IPS DF 4.7 (cell line): ENCODE results near the gene GAD2.
A peak's percentile ranks its signal among the peaks of the same experiment; 100 is the strongest.

Experiments used
- DNase-seq: peaks from one replicate; pipeline ENCODE4 v3.0.0-alpha.2; 2013; ENCODE audit warnings: low spot score; ENCODE audit errors: extremely low read depth

GAD2 gene

DNA sequence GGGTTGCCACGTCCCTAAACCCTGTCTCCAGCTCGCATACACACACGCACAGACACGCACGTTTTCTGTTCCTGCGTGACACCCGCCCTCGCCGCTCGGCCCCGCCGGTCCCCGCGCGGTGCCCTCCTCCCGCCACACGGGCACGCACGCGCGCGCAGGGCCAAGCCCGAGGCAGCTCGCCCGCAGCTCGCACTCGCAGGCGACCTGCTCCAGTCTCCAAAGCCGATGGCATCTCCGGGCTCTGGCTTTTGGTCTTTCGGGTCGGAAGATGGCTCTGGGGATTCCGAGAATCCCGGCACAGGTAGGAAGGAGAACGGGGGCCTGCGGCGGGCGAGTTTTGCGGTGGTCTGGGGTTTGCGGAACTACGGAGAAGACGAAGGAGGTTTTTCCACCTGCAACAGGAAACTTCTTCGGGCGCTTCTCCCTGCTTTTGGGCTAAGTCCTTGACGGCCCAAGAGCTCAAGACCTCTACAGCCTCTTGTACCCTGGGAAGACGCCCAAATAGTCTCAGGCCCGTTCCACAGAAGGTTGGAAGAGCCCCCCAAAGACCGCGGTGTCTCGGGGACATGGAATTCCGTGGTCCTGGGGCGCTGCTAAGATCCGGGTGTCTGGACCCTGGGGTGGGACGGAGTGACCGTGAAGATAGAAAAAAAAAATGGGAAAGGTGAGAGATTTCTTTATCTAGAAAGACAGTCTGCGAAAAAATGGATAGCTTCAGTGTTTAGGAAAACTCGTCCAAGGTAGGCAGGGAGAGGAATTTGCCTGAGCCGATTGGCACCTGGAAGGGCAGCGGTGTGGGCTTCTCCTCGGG, at the start of gene GAD2:
GAD2 (plus strand) TSS at position 190 of the 811 bp plus-strand sequence; CDS start at position 226, 36 bp downstream.
- no peak for DNase-seq

DNA sequence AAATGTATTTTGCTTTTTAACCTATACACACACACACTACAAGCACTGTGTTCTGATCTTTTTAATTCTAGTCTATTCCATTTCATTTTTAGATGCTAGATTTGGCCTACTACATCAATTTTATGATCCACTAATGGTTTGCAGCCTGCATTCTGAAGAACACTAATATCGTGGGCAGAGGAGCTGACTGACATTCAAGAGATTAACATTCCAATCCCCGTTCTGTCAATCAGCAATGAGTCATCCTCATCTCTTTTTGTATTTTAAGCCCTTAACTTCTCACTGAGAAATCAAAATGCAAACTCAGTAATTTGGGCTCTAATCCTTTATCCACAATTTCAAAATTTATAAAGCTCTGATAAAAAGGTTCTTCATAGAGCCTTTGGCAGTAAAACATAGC, 47.1 kb upstream of the GAD2 start:
- no peak for DNase-seq

DNA sequence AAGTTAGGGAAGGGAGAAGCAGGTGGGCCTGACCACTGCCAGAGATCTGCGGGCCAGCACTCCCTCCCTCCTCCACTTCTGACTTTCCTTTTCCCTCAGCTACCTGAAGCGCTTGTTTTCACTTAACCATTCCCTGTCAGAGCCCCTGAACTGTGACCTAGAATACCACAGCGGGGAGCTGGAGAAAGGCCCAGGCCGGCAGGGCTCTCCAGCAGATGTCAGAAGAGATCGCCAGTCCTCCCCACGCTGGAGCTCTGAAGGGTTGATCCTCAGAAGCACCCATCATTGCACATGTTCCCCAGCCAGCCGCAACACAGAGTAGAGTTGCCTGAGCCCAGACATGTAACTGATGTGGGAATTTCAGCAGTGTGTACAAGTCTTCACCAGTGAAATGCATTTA, 44.4 kb upstream of the GAD2 start:
- peak; percentile 5 for DNase-seq

DNA sequence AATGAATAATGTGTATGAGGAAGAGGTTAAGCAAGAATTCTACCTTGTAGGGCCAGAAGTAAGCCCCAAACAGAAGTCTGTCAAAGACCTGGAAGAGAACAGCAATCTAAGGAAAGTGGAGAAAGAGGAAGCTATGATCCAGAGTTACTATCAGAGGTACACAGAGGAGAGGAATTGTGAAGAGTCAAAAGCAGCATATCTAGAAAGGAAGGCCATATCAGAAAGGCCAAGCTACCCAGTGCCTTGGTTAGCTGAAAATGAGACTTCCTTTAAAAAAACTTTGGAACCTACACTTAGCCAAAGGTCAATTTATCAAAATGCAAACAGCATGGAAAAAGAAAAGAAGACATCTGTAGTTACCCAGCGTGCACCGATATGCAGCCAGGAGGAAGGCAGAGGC, 42.7 kb upstream of the GAD2 start:
- DNase-seq = no peak

DNA sequence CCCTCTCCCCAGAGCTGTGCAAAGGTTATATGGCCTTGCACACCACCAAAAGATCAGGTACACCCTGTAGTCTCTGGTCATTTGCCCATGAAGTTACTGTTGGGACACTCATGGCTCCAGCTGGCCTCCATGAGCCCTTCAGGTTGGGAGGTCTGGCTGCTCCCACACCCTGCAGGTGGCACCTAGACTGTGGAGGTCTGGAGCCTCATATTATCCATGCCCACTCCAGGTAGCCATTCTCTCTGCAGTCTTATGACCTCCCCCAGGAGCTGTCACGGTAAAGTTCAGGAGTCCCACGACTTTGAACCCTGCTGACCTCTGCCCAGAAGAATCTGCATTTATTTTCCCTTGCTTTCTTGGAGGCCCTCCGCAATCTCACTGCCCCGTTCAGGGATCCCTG, 39.2 kb upstream of the GAD2 start:
- no peak for DNase-seq

DNA sequence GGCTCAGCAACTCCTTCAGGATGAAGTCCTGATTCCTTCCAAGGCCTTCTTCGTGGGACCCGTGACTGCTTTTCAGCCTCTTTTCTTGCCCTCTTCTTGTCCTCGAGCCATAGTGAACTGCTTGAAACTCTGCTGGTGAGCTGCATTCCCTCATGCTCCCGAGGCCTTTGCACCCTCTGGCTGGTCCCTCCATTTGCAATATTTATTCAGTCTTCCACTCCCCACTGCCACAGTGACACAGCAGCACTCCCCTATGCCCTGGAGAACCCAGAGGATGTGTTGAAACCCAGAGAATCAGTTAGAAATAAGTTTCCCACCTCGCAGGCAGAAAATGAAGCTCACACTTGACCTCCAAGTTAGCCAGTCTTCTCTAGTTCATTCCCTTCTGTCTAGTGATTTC, 22.3 kb upstream of the GAD2 start:
- DNase-seq = no peak

DNA sequence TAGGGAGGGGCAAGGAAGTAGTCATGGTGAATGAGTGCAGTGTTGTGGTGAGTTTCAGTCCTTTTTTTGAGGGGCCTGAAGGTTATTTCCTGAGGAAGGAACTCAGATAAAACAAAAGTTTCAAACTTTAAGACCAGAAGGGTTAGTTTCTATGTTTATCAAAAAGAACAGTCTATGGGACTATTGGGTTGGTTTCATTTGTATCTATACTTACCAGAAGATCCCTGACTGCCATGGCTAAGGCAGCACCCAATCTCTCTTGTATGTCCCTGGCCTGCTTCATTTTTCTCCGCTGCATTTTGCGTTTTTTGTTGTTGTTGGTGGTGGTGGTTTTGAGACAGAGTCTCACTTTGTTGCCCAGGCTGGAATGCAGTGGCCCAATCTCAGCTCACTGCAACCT, 19.3 kb upstream of the GAD2 start:
- no peak for DNase-seq

DNA sequence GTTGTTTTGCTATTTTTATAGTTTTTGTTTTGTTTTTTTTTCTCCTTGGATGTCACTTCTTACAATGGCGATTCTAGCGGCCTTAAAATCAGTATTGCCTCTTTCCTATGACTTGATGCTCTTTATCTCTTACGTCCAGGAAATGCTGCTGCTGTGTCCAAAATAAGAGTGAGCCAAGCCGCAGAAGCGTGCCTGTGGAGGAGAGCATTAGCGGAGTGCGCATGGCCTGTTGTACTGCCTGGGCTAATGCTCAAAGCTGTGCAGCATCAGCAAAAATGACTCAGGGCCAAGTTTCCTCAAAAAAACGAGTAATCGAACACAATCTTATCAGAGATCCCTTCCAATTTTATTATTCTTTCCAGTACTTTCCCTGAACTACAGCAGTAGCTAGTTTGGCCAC, 18.5 kb upstream of the GAD2 start:
- DNase-seq = no peak

DNA sequence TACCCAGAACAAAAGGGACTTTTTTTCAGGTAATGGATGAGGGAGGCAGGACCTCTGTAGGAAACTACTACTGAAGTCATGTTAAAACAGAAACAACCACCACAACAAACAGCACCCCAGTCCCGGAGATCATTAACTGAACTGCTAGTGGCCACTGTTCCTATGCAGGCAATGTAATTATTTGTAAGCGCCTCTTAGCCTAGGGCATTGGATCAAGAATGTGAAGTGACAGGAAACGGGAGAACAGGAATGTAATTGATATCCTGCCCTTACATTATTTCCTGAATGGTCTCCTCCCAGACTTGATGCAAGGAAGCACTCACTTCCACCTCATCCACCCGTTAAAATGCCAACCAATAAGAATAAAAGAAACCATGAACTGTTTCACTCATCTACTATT, 16.7 kb upstream of the GAD2 start:
- no peak for DNase-seq

DNA sequence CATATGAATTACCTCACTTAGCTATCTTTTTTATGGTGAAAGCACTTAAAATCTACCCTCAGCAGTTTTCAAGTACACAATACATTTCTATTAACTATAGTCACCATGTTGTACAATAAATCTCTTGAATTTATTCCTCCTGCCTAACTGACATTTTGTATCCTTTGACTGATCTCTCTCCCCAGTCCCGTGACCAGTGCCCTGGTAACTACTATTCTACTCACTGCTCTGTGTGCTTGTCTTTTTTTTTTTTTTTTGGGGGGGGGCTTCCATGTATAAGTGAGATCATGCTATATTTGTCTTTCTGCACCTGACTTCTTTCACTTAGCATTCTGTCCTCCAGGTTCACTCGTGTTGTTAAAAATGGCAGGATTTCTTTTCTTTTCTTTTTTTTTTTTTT, 11.4 kb upstream of the GAD2 start:
- no peak for DNase-seq

DNA sequence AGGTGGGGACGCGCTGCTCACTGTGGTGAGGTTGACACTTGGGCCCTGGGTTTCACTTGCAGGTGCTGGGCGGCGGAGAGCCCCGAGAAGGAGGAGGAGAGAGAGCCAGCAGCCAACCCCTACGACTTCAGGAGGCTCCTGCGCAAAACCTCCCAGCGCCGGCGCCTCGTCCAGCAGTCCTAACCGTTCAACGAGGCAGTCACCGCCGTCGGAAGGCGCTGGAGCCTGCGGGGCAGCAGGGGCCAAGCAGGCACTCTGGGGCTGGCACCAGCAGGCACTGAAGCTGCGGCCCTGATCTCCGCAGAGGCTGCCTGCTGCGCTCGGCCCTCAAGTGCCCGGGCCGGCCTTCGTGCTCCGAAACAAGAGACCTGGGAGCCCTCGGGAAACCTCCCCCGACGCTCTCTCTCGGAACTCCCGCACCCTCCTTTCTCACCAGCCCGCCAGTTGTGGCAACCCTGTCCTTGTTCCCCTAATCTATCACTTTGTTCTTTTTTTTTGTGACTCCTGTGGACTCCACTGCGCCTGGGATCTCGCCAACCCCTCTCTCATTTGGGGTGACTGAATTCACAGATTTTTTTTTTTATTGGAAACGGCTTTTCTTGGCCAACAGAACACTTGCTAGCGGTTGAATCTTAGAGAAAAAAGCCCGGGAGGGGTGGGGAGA, 4.7 kb upstream of the GAD2 start:
- DNase-seq = no peak

DNA sequence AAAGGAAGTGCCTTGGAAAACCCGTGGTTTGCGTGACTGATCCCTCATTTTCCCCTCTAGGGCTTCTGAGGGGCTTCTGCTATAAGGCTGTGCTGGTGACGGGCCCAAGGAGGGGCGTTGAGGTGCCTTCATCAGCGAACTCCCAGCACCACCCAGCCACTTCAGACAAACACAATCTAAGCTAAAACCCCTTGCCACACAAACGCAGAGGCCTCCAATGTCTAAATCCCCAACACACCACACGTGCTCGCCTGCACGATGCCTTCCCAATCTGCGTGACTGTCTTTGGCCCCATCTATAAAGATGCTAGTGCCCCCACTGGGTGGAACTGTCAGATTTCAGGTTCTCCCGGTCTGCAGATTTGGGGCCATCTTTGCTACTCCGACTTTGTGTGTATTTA, 4.1 kb upstream of the GAD2 start:
- DNase-seq = no peak

DNA sequence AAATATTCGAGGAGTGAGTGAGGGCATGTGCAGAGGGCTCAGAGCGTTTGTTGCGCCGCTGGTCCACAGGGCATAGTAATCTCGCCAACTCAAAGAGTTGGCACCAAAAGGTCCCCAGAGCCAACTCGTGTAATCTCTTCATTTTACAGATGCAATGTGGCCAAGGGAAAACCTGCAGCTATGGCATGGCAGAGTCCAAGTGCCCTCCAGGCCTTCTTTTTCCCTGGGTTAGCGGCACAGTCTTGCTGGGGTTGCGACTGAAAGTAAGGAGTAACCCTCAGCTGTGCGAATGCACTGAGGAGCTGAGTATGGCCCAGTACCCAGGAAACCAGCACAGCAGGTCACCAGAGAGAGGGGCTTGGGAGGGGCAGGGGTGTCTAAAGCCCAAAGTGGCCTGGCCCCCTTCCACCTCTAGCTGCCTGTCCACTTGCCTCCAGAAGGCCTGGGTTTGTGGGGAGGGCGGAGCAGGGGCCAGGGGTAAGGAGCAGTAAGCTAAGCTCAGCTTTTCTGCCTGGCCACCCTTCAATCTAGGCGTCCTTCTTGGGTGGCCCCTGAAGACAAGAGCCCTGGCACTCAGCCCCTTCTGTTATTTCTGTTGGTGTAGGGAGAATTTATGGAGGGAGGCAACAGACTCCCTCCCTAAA, 3.3 kb upstream of the GAD2 start:
- DNase-seq = no peak

DNA sequence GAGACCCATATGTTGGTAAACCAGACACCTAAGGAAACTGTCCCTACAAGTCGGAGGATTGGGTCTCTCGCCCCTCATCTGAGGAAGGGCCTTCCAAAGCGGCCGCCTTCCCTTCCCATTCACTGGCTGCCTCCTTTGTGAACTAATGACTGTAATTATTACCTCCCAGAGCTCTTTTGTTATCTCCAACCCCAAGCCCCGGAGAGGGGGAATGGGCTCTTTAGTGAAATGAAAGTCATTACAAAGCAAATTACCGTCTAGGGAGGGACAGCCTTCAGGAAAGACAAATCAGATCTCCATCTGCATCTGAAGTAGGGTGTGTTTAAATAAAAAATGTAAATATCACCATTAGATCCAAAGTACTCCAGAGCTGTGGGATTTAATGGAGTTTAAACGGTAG, 2.6 kb upstream of the GAD2 start:
- DNase-seq = peak; percentile 94

DNA sequence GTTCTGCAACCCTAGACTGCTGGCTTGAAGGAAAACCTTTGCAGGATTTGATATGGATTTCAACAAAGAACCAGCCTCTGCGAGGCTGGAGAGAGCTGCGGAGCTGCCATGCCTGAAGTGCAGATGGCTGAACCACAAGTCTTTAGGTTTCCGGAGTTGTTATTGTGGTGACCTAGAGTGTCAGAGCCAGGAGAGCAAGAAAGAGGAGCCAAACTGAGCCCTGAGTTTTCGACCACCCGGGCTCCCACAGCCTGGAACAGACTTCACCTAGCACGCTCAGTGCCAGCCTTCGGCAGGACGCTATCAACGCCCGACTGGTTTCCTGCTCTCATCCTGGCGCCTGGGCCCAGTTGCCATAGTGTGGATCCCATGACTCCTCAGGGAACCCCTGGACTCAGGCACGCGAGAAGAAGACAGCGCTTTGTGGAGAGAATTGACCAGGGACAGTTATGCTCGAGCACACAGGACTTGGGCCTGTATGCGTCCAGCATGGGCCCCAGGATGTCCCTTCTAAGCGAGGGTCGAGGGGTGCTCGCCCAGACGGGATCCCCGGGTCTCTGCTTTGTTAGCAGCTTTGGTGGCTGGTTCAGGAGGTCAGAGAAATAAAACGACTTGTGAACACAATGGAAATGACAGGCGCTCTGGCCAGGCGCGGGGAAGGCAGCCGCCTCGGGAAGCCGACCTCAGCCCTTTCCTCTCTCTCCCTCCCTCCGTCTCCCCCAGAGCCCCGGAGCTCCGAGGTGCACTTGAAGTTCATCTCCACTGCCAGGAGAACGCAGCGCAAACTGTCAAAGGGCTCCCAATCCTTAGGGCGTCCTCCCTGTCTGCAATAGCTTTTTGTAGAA, 1.8 kb upstream of the GAD2 start:
- no peak for DNase-seq

DNA sequence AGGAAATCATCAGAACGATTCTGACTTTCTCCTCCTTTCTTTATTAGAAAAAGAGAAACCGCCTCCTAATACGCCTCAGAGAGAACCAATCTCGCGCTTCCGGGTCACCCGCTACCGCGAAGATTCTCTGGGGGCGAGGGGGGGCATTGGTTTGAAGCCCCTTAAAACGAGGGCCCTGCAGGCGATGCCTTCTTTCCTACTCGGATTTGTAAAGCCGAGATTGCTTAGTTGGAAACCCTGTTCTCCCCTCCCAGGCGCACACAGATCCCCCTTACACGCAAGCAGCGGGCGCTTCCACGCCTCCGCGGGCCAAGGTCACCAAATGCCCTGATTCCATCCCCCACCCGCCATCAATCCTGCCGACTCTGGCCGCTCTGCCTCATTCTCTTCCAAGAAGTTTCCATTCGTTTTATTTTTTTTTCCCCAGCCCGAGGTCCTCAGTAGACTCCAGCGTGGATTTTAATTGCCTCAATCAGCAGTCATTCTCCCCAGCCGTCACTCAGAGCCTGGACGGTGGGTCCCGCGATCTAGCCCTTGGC, 1.1 kb upstream of the GAD2 start:
- DNase-seq = no peak

DNA sequence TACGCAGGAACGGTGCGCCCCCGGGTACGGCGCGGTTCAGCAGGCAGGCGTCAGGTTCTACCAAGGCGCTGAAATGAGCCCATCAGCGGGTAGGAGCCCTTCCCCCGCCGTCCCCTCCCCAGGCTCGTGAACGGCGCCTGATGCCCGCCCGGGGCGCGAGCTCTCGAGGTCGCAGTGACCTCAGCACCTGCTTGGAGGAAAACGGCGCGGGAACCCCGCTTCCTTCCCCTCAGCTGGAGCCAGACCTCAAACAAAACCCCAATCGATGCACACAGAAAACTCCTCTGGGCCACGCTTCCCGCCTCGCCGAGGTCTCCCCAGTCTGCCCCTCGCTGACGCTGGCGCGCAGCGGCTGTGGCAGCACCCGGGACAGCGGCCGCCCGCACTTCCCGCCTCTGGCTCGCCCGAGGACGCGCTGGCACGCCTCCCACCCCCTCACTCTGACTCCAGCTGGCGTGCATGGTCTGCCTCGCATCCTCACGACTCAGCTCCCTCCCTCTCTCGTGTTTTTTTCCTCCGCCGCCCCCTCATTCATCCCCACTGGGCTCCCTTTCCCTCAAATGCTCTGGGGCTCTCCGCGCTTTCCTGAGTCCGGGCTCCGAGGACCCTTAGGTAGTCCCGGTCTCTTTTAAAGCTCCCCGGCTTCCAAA, 514 bp upstream of the GAD2 start:
- DNase-seq = no peak

DNA sequence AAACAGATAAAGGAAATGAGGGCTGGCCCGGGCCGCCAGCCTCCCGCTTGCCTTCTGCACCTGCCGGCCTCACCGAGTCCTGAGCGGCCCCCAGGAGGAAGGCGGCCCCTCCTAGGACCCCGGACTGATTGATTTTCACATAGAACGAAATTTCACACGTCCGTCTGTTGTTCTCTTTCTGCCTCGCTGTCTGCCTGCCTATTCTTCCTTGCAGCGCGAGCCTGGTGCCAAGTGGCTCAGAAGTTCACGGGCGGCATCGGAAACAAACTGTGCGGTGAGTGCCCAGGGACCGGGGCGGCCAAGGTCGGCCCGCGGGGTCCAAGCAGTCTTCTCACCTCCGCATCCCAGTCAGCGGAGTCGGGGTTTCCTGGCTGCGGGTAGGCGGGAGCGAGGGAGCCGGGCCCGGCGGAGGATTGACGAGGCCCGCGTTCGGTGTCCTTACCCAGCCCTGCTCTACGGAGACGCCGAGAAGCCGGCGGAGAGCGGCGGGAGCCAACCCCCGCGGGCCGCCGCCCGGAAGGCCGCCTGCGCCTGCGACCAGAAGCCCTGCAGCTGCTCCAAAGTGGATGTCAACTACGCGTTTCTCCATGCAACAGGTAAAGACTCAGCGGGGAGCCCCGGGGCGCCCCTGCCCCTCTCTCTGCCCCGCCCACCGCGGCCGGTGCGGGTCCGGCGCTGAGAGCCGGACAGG, 967 bp downstream of the GAD2 start:
- DNase-seq = no peak

DNA sequence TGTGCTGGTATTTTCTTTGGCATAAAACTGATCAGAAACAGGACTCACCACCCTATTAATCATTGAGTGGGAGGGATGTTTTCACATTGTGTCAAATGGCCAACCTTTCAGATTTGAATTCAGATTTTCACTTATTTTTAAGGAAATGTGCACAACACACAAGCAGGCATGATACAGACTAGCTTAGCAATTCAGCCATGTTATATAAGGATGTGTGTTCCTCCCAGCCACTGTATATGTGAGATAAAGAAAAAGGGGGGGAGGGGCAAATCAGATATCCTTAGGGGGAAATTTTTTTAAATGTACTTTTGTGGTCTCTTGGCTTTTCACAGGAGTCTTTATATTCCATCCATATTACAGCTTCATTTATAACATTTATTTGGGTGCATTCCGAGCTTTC, 3.1 kb downstream of the GAD2 start:
- DNase-seq = no peak

DNA sequence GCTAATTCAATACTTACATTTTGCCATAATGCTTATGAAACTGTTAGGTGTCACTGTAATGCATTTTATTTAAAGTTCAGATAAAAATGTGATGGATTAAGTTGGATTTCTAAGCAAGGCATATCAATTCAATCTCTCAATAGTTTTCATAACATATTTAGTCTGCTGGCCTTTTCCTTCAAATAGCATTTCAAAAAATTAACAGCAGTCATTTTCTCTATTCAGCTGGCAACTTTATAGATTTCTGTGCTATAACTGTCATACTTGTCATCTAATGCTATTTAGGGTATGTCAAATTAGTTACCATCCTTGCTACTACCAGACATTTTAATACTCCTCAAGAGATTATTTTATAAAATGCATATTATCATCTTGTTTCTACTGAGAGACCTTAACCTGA, 4.3 kb downstream of the GAD2 start:
- DNase-seq = no peak
